ENCODE data around the gene HTATIP2. TPM values are rescaled to one million over a fixed set of nuclear protein-coding genes. Genes with fewer than 3 reads are reported as not detected.

Gene HTATIP2
- total and polyA plus RNA-seq, 9 of the 15 experiments (the other 6 are each of a cell fraction or from before 2014, with no cell fraction given): 48.3 to 90.9 (median 64.4) TPM

DNA sequence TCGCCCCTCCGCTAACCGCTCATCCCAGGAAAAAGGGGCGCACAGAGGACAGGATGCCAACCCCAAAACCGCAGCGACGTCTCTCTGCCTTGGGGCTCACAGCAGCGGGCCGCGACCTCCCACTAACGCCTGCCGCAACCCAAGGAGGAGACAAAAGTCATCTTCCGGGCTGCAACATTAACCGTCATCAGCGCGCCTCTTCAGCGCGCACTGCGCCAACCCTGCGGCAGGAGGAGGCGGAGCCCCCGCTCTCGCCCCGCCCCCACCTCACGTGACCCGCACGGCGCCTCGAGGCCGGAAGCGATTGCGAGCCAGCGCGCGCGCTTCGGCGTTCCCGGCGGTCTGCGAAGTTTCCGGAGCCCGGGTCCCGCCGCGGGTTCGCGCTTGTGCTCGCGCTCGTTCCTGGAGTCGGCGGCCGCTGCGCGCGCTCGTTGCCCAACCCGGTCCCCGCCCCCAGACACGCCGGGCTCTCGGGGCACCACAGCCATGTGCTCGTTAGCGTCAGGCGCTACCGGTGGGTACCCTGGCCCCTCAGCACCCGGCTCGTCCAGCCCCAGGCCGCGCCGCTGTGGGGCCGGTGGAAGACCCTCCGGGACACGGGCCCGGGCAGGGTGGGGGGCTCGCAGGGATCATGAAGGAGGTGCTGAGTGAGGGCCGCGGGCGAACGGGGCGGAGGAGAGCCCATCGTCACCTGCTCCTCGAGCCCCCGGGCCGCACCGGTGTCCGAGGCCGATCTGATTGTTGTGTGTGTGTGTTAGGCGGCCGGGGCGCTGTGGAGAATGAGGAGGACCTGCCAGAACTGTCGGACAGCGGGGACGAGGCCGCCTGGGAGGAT, 24.0 kb downstream of the HTATIP2 start, which contains the start of gene PRMT3 (continued):
- TF ChIP-seq THRB (CRISPR knock-in tag; conservative IDR thresholded peaks at IDR 0.05) (peak; percentile 10; the same call in 1 of the 2 replicates), ASH1L (IDR thresholded peaks at IDR 0.05; ENCODE audit: borderline replicate concordance, low read depth, partially characterized antibody) (no peak), NFRKB (IDR thresholded peaks at IDR 0.05; ENCODE audit: low read depth) (peak; percentile 68; the same call in 1 of the 2 replicates), CREB1 (IDR thresholded peaks at IDR 0.05) (peak; percentile 98), CREB1 (CRISPR knock-in tag; IDR thresholded peaks at IDR 0.05) (peak; percentile 97), XRCC5 (IDR thresholded peaks at IDR 0.05; ENCODE audit: low read depth, low read length) (peak; percentile 91; the same call in 1 of the 2 replicates), ZNF217 (CRISPR knock-in tag; IDR thresholded peaks at IDR 0.05) (peak; percentile 57; the same call in 1 of the 2 replicates), MED1 (CRISPR knock-in tag; IDR thresholded peaks at IDR 0.05; ENCODE audit: borderline replicate concordance) (no peak), TRIM28 (IDR thresholded peaks at IDR 0.05) (0 out of 2 replicates have a peak, but pooled peaks have one; percentile 71), HEY1 (CRISPR knock-in tag; IDR thresholded peaks at IDR 0.05; ENCODE audit: borderline replicate concordance) (no peak), HMG20A (CRISPR knock-in tag; conservative IDR thresholded peaks at IDR 0.05) (no peak)
- TF ChIP-seq, protein P1, sequence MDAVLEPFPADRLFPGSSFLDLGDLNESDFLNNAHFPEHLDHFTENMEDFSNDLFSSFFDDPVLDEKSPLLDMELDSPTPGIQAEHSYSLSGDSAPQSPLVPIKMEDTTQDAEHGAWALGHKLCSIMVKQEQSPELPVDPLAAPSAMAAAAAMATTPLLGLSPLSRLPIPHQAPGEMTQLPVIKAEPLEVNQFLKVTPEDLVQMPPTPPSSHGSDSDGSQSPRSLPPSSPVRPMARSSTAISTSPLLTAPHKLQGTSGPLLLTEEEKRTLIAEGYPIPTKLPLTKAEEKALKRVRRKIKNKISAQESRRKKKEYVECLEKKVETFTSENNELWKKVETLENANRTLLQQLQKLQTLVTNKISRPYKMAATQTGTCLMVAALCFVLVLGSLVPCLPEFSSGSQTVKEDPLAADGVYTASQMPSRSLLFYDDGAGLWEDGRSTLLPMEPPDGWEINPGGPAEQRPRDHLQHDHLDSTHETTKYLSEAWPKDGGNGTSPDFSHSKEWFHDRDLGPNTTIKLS (IDR thresholded peaks at IDR 0.05; ENCODE audit: borderline replicate concordance, low read depth): no peak

Data from K562 (cell line).